ENCODE results near the gene SH3GL1. TPM values are rescaled to one million over a fixed set of nuclear protein-coding genes. Genes with fewer than 3 reads are reported as not detected.
A peak's percentile ranks its signal among the peaks of the same experiment; 100 is the strongest.

The SH3GL1 gene
- polyA plus RNA-seq, 1 experiment, result 40.2 TPM

DNA sequence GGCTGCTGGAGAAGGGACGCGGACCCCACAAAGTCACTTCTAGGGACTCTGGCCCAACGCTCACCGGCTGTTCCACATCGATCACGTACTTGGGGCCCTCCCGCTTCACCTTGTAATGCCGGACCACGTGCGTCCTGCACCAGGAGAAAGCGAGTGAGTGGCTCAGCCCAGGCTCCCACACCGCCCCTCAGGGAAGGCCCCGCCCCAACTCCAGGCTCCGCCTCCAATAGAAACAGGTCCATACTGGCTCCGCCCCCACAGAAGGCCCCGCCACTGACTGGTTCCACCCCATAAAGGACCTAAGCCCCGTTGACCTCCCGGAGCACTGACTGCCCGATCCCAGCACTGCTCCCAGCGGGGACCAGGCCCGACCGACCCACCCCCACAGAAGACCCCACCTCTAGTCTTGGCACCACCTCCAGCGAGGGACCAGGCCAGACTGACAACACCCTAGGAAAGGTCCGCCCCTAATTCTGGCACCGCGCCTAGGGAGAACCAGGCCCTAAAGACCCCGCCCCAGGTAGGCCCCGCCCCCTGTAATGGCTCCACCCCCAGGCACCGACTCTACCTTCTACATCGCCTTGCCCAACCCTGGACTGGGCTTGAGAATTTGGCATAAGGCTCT is 73.0 kb downstream of the SH3GL1 start:
- Histone ChIP-seq H3K9me3 (ENCODE audit: control insufficient read depth, insufficient read depth, low read length) (peaks cover 12% of the 10 kb centered on the region), H3K27me3 (ENCODE audit: control insufficient read depth, insufficient read depth, low read length) (no peaks in the 10 kb centered on the region), H3K4me3 (ENCODE audit: low read depth, low read length) (peak overlapping the region; percentile 52), H3K27ac (ENCODE audit: low read depth, low read length) (no peak overlapping the region)
- ChIA-PET POLR2A (interaction anchor here (1.0 to 1.5 kb wide), 2 partner anchors 10 to 16 kb away, joined by 3 to 9 read pairs; partner anchors contain the start of gene MPND), CTCF (no interaction called here)
- DNase-seq (ENCODE audit: low read depth, low spot score), result no peak
- TF ChIP-seq, protein P1, sequence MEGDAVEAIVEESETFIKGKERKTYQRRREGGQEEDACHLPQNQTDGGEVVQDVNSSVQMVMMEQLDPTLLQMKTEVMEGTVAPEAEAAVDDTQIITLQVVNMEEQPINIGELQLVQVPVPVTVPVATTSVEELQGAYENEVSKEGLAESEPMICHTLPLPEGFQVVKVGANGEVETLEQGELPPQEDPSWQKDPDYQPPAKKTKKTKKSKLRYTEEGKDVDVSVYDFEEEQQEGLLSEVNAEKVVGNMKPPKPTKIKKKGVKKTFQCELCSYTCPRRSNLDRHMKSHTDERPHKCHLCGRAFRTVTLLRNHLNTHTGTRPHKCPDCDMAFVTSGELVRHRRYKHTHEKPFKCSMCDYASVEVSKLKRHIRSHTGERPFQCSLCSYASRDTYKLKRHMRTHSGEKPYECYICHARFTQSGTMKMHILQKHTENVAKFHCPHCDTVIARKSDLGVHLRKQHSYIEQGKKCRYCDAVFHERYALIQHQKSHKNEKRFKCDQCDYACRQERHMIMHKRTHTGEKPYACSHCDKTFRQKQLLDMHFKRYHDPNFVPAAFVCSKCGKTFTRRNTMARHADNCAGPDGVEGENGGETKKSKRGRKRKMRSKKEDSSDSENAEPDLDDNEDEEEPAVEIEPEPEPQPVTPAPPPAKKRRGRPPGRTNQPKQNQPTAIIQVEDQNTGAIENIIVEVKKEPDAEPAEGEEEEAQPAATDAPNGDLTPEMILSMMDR (IDR thresholded peaks at IDR 0.05; ENCODE audit: low read depth, low read length), result no peak

DNA sequence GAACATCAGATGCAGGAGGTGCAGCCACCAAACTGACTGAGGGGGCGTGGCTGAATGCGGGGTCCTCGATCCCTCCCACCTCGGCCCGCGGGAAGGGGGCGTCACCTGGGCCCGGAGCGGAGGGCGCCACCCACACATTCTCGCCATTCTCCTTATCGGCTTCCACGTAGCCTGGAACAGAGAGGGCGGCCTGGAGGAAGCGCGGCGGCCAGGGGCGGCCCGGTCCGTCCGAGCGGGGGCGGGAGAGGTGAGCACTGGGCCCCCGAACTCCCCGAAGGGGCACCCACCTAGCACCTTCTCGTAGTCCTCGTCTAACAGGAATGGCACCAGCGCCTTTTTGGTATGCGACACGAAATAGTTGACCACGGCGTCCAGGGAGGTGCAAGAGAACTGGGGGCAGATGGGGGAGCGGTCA is 73.5 kb downstream of the SH3GL1 start:
- Histone ChIP-seq H3K27me3 (ENCODE audit: control insufficient read depth, insufficient read depth, low read length) (no peaks in the 10 kb centered on the region), H3K4me3 (ENCODE audit: low read depth, low read length) (peak overlapping the region; percentile 22; the same call in 1 of the 2 replicates), H3K9me3 (ENCODE audit: control insufficient read depth, insufficient read depth, low read length) (peaks cover 15% of the 10 kb centered on the region), H3K27ac (ENCODE audit: low read depth, low read length) (no peak overlapping the region)
- TF ChIP-seq, protein P1 (IDR thresholded peaks at IDR 0.05; ENCODE audit: low read depth, low read length), result no peak
- ChIA-PET POLR2A (no interaction called here), CTCF (no interaction called here)
- no peak for DNase-seq (ENCODE audit: low read depth, low spot score)

DNA sequence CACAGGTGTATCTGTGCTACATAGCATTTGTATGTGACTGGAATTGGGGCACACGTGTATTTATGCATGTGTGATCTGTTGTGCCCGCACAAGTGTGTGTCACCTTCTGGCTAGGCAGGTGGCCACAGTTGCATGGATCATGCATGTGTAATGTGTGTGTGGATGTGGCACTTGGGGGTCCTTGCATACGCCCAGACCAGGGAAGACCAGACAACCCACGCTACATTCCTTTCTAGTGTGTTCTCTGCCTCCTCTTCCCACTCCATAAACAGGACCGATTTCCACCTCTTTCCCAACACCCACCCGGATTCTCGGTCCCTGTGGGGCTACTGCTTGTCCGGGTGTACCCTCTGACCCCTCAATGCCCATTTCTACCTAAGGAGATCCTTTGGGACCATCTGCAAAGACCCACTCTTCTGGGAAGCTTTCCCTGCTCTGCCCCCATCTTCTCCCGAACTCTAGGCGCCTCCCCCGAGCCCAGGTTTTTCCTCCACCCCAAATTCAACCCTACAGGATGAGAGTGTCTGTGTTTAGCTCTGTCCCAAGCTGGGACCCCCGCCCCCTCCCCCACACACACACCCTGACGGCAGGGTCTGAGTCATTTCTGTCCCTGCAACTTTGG is 74.0 kb downstream of the SH3GL1 start:
- H3K4me3 ChIP-seq (ENCODE audit: low read depth, low read length), result no peak overlapping the region
- ChIA-PET CTCF (no interaction called here), POLR2A (no interaction called here)
- H3K9me3 ChIP-seq (ENCODE audit: control insufficient read depth, insufficient read depth, low read length), result peaks cover 20% of the 10 kb centered on the region
- H3K27ac ChIP-seq (ENCODE audit: low read depth, low read length), result no peak overlapping the region
- TF ChIP-seq, protein P1 (IDR thresholded peaks at IDR 0.05; ENCODE audit: low read depth, low read length), result no peak
- DNase-seq (ENCODE audit: low read depth, low spot score), result no peak
- H3K27me3 ChIP-seq (ENCODE audit: control insufficient read depth, insufficient read depth, low read length), result no peaks in the 10 kb centered on the region

DNA sequence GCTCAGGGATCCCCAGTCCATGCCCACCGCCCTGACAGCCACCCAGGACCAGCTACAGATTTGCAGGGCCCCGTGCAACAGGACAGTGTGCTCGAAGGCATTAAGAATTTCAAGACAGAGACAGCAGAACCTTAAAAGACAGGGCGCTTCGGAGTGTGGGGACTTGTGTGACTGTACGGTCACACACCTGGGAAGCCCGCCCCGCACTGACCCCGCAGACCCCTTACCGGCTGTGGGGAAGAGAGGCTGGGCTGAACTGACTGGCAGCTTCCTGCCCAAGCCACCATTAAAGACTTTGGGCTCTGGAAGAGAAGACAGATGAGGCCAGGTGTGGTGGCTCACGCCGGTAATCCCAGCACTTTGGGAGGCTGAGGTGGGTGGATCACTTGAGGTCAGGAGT is 76.1 kb downstream of the SH3GL1 start:
- H3K4me3 ChIP-seq (ENCODE audit: low read depth, low read length), result no peak overlapping the region
- TF ChIP-seq, protein P1 (IDR thresholded peaks at IDR 0.05; ENCODE audit: low read depth, low read length), result no peak
- H3K27ac ChIP-seq (ENCODE audit: low read depth, low read length), result no peak overlapping the region
- POLR2A ChIA-PET, result interaction anchor here (0.6 to 1.6 kb wide), 3 partner anchors 19 to 48 kb away, joined by 3 to 7 read pairs (median 5); partner anchors contain the start of gene MPND
- H3K9me3 ChIP-seq (ENCODE audit: control insufficient read depth, insufficient read depth, low read length), result peaks cover 29% of the 10 kb centered on the region
- H3K27me3 ChIP-seq (ENCODE audit: control insufficient read depth, insufficient read depth, low read length), result no peaks in the 10 kb centered on the region
- DNase-seq (ENCODE audit: low read depth, low spot score), result no peak
- CTCF ChIA-PET, result no interaction called here

DNA sequence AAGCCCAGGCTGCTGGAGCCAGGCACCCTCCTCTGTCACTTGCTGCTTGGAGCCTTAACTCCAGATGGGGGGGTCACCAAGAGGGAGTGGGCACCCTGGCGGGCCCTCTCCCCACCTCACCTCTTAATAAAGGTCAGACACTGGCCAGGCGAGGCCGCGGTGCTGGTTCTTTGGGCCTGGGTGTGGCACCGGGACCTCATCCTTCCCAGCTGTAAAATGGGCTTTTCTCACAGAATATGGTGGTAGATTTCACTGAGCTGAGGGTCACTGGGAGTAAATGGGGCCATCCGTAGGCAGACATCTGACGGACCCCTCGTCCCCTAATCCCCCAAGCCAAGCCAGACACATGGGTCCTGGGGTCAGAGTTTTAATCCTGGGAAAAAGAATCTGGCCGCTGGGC is 76.7 kb downstream of the SH3GL1 start:
- Histone ChIP-seq H3K27me3 (ENCODE audit: control insufficient read depth, insufficient read depth, low read length) (no peaks in the 10 kb centered on the region), H3K27ac (ENCODE audit: low read depth, low read length) (no peak overlapping the region), H3K4me3 (ENCODE audit: low read depth, low read length) (no peak overlapping the region), H3K9me3 (ENCODE audit: control insufficient read depth, insufficient read depth, low read length) (peaks cover 29% of the 10 kb centered on the region)
- DNase-seq (ENCODE audit: low read depth, low spot score), result no peak
- ChIA-PET POLR2A (interaction anchor here (0.6 to 1.6 kb wide), 2 partner anchors 19 to 48 kb away, joined by 3 to 5 read pairs; partner anchors contain the start of gene MPND), CTCF (no interaction called here)
- TF ChIP-seq, protein P1 (IDR thresholded peaks at IDR 0.05; ENCODE audit: low read depth, low read length), result no peak

Measured in AG04450 (cell line).